Measurements from ENCODE around the gene UBE2A.

GRCh38 chrX:119606280-119607017 lies 32.1 kb downstream of the UBE2A start, which contains the start of gene NKRF:
- TF ChIP-seq CTCF (IDR thresholded peaks at IDR 0.05) (no peak), ZFX (IDR thresholded peaks at IDR 0.05; ENCODE audit: borderline replicate concordance) (no peak)
